ENCODE measurements around the gene CCDC12. TPM values are rescaled to one million over a fixed set of nuclear protein-coding genes. Genes with fewer than 3 reads are reported as not detected.

The CCDC12 gene
- total RNA-seq, 1 experiment from 2014 or later: 46.5 TPM

- ATAC-seq: no peak
- Histone ChIP-seq H3K9me2 (ENCODE audit: insufficient read depth) (no peaks in the 10 kb centered on the region), H3K4me1 (ENCODE audit: control insufficient read depth in 1 of 2, insufficient read depth in 2 of 2, low read length in 2 of 2) (peaks cover 0 to 13% of the 10 kb centered on the region in 2 experiments; a peak in 2 of 4 replicates), H3K9ac (ENCODE audit: low read length) (no peak overlapping the region), H3K27me3 (ENCODE audit: insufficient read depth, low read length) (no peaks in the 10 kb centered on the region), H3K4me3 (replicated peaks in 1 of 2; ENCODE audit: low read depth in 1 of 2, low read length in 2 of 2) (no peak overlapping the region), H4K20me1 (ENCODE audit: insufficient read depth) (no peaks in the 10 kb centered on the region), H3K9me3 (ENCODE audit: control insufficient read depth in 1 of 2, insufficient read depth in 1 of 2, low read depth in 1 of 2, low read length in 2 of 2) (no peaks in the 10 kb centered on the region), H3K79me2 (ENCODE audit: insufficient read depth, low read length) (no peaks in the 10 kb centered on the region), H3K4me2 (ENCODE audit: low read length) (no peak overlapping the region), H3K27ac (ENCODE audit: low read depth, low read length) (no peak overlapping the region), H2AFZ (ENCODE audit: low read depth, low read length, poor library complexity, severe bottlenecking) (no peak overlapping the region), H3K36me3 (ENCODE audit: control insufficient read depth in 1 of 2, insufficient read depth in 2 of 2, low read length in 2 of 2) (no peaks in the 10 kb centered on the region)
- intact Hi-C loops (cut with micrococcal nuclease): no loop called here
- TF ChIP-seq POLR2AphosphoS5 (IDR thresholded peaks at IDR 0.05; ENCODE audit: low read depth, low read length) (no peak), POLR2A (IDR thresholded peaks at IDR 0.05; ENCODE audit: borderline replicate concordance, extremely low read depth, insufficient read depth, insufficient read length) (no peak), REST (IDR thresholded peaks at IDR 0.05; ENCODE audit: low read depth) (no peak)
- CTCF ChIA-PET: no interaction called here
- POLR2A ChIA-PET: no interaction called here
- RAD21 ChIA-PET (ENCODE audit: low non-redundant PET in 1 of 2, low total read pairs in 2 of 2, uncharacterized antibody in 2 of 2, unreplicated experiment in 2 of 2): no interaction called here
- no peak for DNase-seq (ENCODE audit: low read depth, low spot score)
- BruUV-seq (replicated peaks): no TSS peak
These were observed 87.0 kb downstream of the CCDC12 start for GRCh38 chr3:46889381-46890110.

- ChIA-PET POLR2A (no interaction called here), RAD21 (ENCODE audit: low non-redundant PET in 1 of 2, low total read pairs in 2 of 2, uncharacterized antibody in 2 of 2, unreplicated experiment in 2 of 2) (no interaction called here), CTCF (no interaction called here)
- ATAC-seq (no peak), DNase-seq (ENCODE audit: low read depth, low spot score) (no peak)
- H4K20me1 ChIP-seq (ENCODE audit: insufficient read depth): no peaks in the 10 kb centered on the region
- no peaks in the 10 kb centered on the region for H3K27me3 ChIP-seq (ENCODE audit: insufficient read depth, low read length)
- H3K4me3 ChIP-seq (replicated peaks in 1 of 2; ENCODE audit: low read depth in 1 of 2, low read length in 2 of 2): no peak overlapping the region
- no peak overlapping the region for H2AFZ ChIP-seq (ENCODE audit: low read depth, low read length, poor library complexity, severe bottlenecking)
- no peaks in the 10 kb centered on the region for H3K9me2 ChIP-seq (ENCODE audit: insufficient read depth)
- no peak overlapping the region for H3K9ac ChIP-seq (ENCODE audit: low read length)
- no peak overlapping the region for H3K4me2 ChIP-seq (ENCODE audit: low read length)
- peaks cover 0 to 13% of the 10 kb centered on the region in 2 experiments; a peak in 2 of 4 replicates for H3K4me1 ChIP-seq (ENCODE audit: control insufficient read depth in 1 of 2, insufficient read depth in 2 of 2, low read length in 2 of 2)
- H3K79me2 ChIP-seq (ENCODE audit: insufficient read depth, low read length): no peaks in the 10 kb centered on the region
- H3K9me3 ChIP-seq (ENCODE audit: control insufficient read depth in 1 of 2, insufficient read depth in 1 of 2, low read depth in 1 of 2, low read length in 2 of 2): no peaks in the 10 kb centered on the region
- H3K27ac ChIP-seq (ENCODE audit: low read depth, low read length): no peak overlapping the region
- BruUV-seq (replicated peaks): no TSS peak
- intact Hi-C loops (cut with micrococcal nuclease): no loop called here
- H3K36me3 ChIP-seq (ENCODE audit: control insufficient read depth in 1 of 2, insufficient read depth in 2 of 2, low read length in 2 of 2): no peaks in the 10 kb centered on the region
- TF ChIP-seq SIN3A (IDR thresholded peaks at IDR 0.05; ENCODE audit: low read depth) (no peak), CBX3 (IDR thresholded peaks at IDR 0.05; ENCODE audit: low read depth) (no peak), REST (IDR thresholded peaks at IDR 0.05; ENCODE audit: low read depth) (no peak), POLR2A (IDR thresholded peaks at IDR 0.05; ENCODE audit: borderline replicate concordance, extremely low read depth, insufficient read depth, insufficient read length) (no peak), ZFX (IDR thresholded peaks at IDR 0.05) (no peak), ZNF274 (IDR thresholded peaks at IDR 0.05; ENCODE audit: low read depth, low read length) (no peak), JUND (IDR thresholded peaks at IDR 0.05) (no peak), TCF7L2 (IDR thresholded peaks at IDR 0.05; ENCODE audit: borderline replicate concordance, extremely low read depth, insufficient read depth, insufficient read length) (no peak)
These were observed 87.8 kb downstream of the CCDC12 start for GRCh38 chr3:46888705-46889104.
